Measurements from ENCODE around the gene PIP4K2A.
"Not testable (repeated sequence)": the region's sequence is repeated elsewhere in the genome, so short reads cannot be mapped to it uniquely, and the experiment has no call there.

PIP4K2A gene

DNA sequence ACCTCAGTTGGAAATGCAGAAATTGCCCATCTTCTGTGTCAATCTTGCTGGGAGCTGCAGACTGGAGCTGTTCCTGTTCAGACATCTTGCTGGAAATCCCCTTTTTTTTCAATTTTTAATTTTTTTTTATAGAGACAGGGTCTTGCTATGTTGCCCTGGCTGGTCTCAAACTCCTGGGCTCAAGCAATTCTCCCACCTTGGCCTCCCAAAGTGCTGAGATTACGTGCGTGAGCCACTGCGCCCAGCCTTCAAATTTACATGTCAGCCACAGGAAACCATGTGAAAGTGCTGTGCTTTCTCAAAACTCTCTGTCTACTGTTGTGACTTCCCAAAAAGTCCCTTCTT lies 200.0 kb downstream of the PIP4K2A start:
- H3K4me2 ChIP-seq (ENCODE audit: low read length); H2BK15ac ChIP-seq (replicated peaks; ENCODE audit: low read depth); H3K27me3 ChIP-seq (ENCODE audit: insufficient read depth, low read length, poor library complexity); H2AK5ac ChIP-seq (ENCODE audit: low read length); H3K23ac ChIP-seq (ENCODE audit: low read length); H4K8ac ChIP-seq (ENCODE audit: low read depth, low read length); H3K4me3 ChIP-seq (ENCODE audit: low read length); H2BK120ac ChIP-seq (ENCODE audit: low read depth, low read length); H3K18ac ChIP-seq (ENCODE audit: low read length); H3K4ac ChIP-seq (ENCODE audit: low read depth, low read length); H3K9ac ChIP-seq (ENCODE audit: low read length); DNase-seq; H3K27ac ChIP-seq (ENCODE audit: low read depth, low read length); H3K36me3 ChIP-seq (ENCODE audit: control insufficient read depth, insufficient read depth, low read length); H2BK5ac ChIP-seq (ENCODE audit: low read length); H3K79me2 ChIP-seq (ENCODE audit: control insufficient read depth, insufficient read depth, low read length); H3K56ac ChIP-seq (ENCODE audit: low read length); H4K5ac ChIP-seq (ENCODE audit: low read length); H3K4me1 ChIP-seq (ENCODE audit: control insufficient read depth, low read depth, low read length); H3K79me1 ChIP-seq (ENCODE audit: low read length): not testable (repeated sequence)
- no CpG with 5 or more reads among the region's 3 CpGs for WGBS (ENCODE audit: extremely low coverage, insufficient coverage, low lambda C conversion rate)

GRCh38 chr10:22513483-22514413 lies 200.6 kb downstream of the PIP4K2A start:
- not testable (repeated sequence) for H3K23ac ChIP-seq (ENCODE audit: low read length); H2AK5ac ChIP-seq (ENCODE audit: low read length); H3K79me2 ChIP-seq (ENCODE audit: control insufficient read depth, insufficient read depth, low read length); H3K4me3 ChIP-seq (ENCODE audit: low read length); H2BK5ac ChIP-seq (ENCODE audit: low read length); H3K4me2 ChIP-seq (ENCODE audit: low read length); H2BK15ac ChIP-seq (replicated peaks; ENCODE audit: low read depth); H3K27me3 ChIP-seq (ENCODE audit: insufficient read depth, low read length, poor library complexity); H3K4ac ChIP-seq (ENCODE audit: low read depth, low read length); H3K79me1 ChIP-seq (ENCODE audit: low read length); H3K36me3 ChIP-seq (ENCODE audit: control insufficient read depth, insufficient read depth, low read length); H3K4me1 ChIP-seq (ENCODE audit: control insufficient read depth, low read depth, low read length); H3K27ac ChIP-seq (ENCODE audit: low read depth, low read length); H4K5ac ChIP-seq (ENCODE audit: low read length); H4K8ac ChIP-seq (ENCODE audit: low read depth, low read length); H2BK120ac ChIP-seq (ENCODE audit: low read depth, low read length); H3K18ac ChIP-seq (ENCODE audit: low read length); H3K9ac ChIP-seq (ENCODE audit: low read length)
- WGBS (ENCODE audit: extremely low coverage, insufficient coverage, low lambda C conversion rate), result no CpG with 5 or more reads among the region's 19 CpGs
- peak overlapping the region; percentile 49 for H3K56ac ChIP-seq (ENCODE audit: low read length)
- DNase-seq, result peak; percentile 74

DNA sequence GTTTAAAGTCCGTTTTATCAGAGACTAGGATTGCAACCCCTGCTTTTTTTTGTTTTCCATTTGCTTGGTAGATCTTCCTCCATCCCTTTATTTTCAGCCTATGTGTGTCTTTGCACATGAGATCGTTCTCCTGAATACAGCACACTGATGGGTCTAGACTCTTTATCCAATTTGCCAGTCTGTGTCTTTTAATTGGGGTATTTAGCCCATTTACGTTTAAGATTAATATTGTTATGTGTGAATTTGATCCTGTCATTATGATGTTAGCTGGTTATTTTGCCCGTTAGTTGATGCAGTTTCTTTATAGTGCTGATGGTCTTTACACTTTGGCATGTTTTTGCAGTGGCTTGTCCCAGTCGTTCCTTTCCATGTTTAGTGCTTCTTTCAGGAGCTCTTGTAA lies 202.4 kb downstream of the PIP4K2A start:
- not testable (repeated sequence) for H3K4ac ChIP-seq (ENCODE audit: low read depth, low read length); H3K56ac ChIP-seq (ENCODE audit: low read length); H3K23ac ChIP-seq (ENCODE audit: low read length); H2BK15ac ChIP-seq (replicated peaks; ENCODE audit: low read depth); H3K27me3 ChIP-seq (ENCODE audit: insufficient read depth, low read length, poor library complexity); H3K4me1 ChIP-seq (ENCODE audit: control insufficient read depth, low read depth, low read length); H4K8ac ChIP-seq (ENCODE audit: low read depth, low read length); DNase-seq; H2BK120ac ChIP-seq (ENCODE audit: low read depth, low read length); H2BK5ac ChIP-seq (ENCODE audit: low read length); H3K27ac ChIP-seq (ENCODE audit: low read depth, low read length); H3K4me3 ChIP-seq (ENCODE audit: low read length); H3K79me2 ChIP-seq (ENCODE audit: control insufficient read depth, insufficient read depth, low read length); H2AK5ac ChIP-seq (ENCODE audit: low read length); H3K36me3 ChIP-seq (ENCODE audit: control insufficient read depth, insufficient read depth, low read length); H3K18ac ChIP-seq (ENCODE audit: low read length); H4K5ac ChIP-seq (ENCODE audit: low read length); H3K79me1 ChIP-seq (ENCODE audit: low read length); H3K4me2 ChIP-seq (ENCODE audit: low read length); H3K9ac ChIP-seq (ENCODE audit: low read length)
- no CpG with 5 or more reads among the region's 5 CpGs for WGBS (ENCODE audit: extremely low coverage, insufficient coverage, low lambda C conversion rate)

DNA sequence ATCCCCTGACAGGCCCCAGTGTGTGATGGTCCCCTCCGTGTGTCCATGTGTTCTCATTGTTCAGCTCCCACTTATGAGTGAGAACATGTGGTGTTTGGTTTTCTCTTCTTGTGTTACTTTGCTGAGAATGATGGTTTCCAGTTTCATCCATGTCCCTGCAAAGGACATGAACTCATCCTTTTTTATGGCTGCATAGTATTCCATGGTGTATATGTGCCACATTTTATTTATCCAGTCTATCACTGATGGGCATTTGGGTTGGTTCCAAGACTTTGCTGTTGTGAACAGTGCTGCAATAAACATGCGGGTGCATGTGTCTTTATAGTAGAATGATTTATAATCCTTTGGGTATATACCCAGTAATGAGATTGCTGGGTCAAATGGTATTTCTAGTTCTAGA lies 206.2 kb downstream of the PIP4K2A start:
- H3K4me2 ChIP-seq (ENCODE audit: low read length); H2BK5ac ChIP-seq (ENCODE audit: low read length); H3K4me1 ChIP-seq (ENCODE audit: control insufficient read depth, low read depth, low read length); H3K79me2 ChIP-seq (ENCODE audit: control insufficient read depth, insufficient read depth, low read length); DNase-seq; H2BK15ac ChIP-seq (replicated peaks; ENCODE audit: low read depth); H3K36me3 ChIP-seq (ENCODE audit: control insufficient read depth, insufficient read depth, low read length); H3K79me1 ChIP-seq (ENCODE audit: low read length); H2AK5ac ChIP-seq (ENCODE audit: low read length); H3K56ac ChIP-seq (ENCODE audit: low read length); H3K18ac ChIP-seq (ENCODE audit: low read length); H3K4me3 ChIP-seq (ENCODE audit: low read length); H2BK120ac ChIP-seq (ENCODE audit: low read depth, low read length); H4K5ac ChIP-seq (ENCODE audit: low read length); H3K23ac ChIP-seq (ENCODE audit: low read length); H3K9ac ChIP-seq (ENCODE audit: low read length); H3K27me3 ChIP-seq (ENCODE audit: insufficient read depth, low read length, poor library complexity); H3K4ac ChIP-seq (ENCODE audit: low read depth, low read length); H3K27ac ChIP-seq (ENCODE audit: low read depth, low read length); H4K8ac ChIP-seq (ENCODE audit: low read depth, low read length): not testable (repeated sequence)
- no CpG with 5 or more reads among the region's 2 CpGs for WGBS (ENCODE audit: extremely low coverage, insufficient coverage, low lambda C conversion rate)

GRCh38 chr10:22505911-22506685 lies 208.3 kb downstream of the PIP4K2A start:
- no peak overlapping the region for H2AK5ac ChIP-seq (ENCODE audit: low read length)
- H3K36me3 ChIP-seq (ENCODE audit: control insufficient read depth, insufficient read depth, low read length), result no peaks in the 10 kb centered on the region
- no peak overlapping the region for H3K56ac ChIP-seq (ENCODE audit: low read length)
- no peaks in the 10 kb centered on the region for H3K79me1 ChIP-seq (ENCODE audit: low read length)
- no peak overlapping the region for H3K4me3 ChIP-seq (ENCODE audit: low read length)
- WGBS (ENCODE audit: extremely low coverage, insufficient coverage, low lambda C conversion rate), result no CpG with 5 or more reads among the region's 11 CpGs
- no peak overlapping the region for H4K8ac ChIP-seq (ENCODE audit: low read depth, low read length)
- no peaks in the 10 kb centered on the region for H3K27me3 ChIP-seq (ENCODE audit: insufficient read depth, low read length, poor library complexity)
- H3K79me2 ChIP-seq (ENCODE audit: control insufficient read depth, insufficient read depth, low read length), result no peaks in the 10 kb centered on the region
- no peak overlapping the region for H2BK120ac ChIP-seq (ENCODE audit: low read depth, low read length)
- no peak overlapping the region for H3K4ac ChIP-seq (ENCODE audit: low read depth, low read length)
- no peak overlapping the region for H3K9ac ChIP-seq (ENCODE audit: low read length)
- H3K4me2 ChIP-seq (ENCODE audit: low read length), result no peak overlapping the region
- no peak for DNase-seq
- no peak overlapping the region for H3K23ac ChIP-seq (ENCODE audit: low read length)
- no peak overlapping the region for H3K18ac ChIP-seq (ENCODE audit: low read length)
- H3K27ac ChIP-seq (ENCODE audit: low read depth, low read length), result no peak overlapping the region
- H4K5ac ChIP-seq (ENCODE audit: low read length), result no peak overlapping the region
- H2BK5ac ChIP-seq (ENCODE audit: low read length), result no peak overlapping the region
- no peak overlapping the region for H2BK15ac ChIP-seq (replicated peaks; ENCODE audit: low read depth)
- no peaks in the 10 kb centered on the region for H3K4me1 ChIP-seq (ENCODE audit: control insufficient read depth, low read depth, low read length)
